Gastroesophageal sphincter (tissue), 3 donors: ENCODE results near the gene MCM9.

Experiments
- EP300 ChIP-seq: sonication (generic); formaldehyde crosslinking; IDR thresholded peaks from one replicate; pipeline ENCODE4 v1.6.1; 2017; ENCODE audit warnings: antibody characterized with exemption, mild to moderate bottlenecking
- POLR2A ChIP-seq, 2 donors: fragments of 450-650 bp; IDR thresholded peaks; one replicate each; pipeline ENCODE4 v1.6.1; 2017; ENCODE audit warnings: antibody characterized with exemption in 2 of 2, mild to moderate bottlenecking in 2 of 2, moderate library complexity in 1 of 2
- POLR2AphosphoS5 ChIP-seq: sonication (generic); formaldehyde crosslinking; IDR thresholded peaks from one replicate; pipeline ENCODE4 v1.6.1; 2017; ENCODE audit warnings: antibody characterized with exemption
- TF ChIP-seq, protein P1 (sequence below), 4 experiments: fragments of 200-600 bp in 2 of 4; fragments of 450-650 bp in 2 of 4; sonication (generic) in 1 of 4; IDR thresholded peaks; one replicate each; pipeline ENCODE4 v1.5.1; 2017 to 2019; ENCODE audit warnings: antibody characterized with exemption in 4 of 4, mild to moderate bottlenecking in 2 of 4, moderate library complexity in 2 of 4

DNA sequence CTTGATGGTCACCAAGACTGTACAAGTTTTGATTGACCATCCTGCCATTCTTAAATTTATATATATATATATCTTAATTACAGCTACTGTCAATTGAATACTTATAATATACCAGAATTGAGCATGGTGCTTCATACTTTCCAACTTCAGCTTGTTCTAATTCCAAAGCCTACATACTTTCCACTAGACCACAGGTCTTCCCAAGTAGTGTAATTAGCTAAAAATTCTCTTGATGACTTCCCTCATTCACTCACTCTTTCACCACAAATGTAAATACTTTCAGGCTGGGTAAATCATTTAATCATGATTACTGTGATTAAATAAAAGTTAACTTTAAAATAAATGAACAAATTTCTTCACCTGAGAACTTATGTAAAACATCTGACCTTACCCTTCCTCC lies 37.6 kb downstream of the MCM9 start:
- TF ChIP-seq POLR2A (IDR thresholded peaks at IDR 0.05) (no peak), EP300 (no peak), POLR2AphosphoS5 (no peak)
- TF ChIP-seq, protein P1, sequence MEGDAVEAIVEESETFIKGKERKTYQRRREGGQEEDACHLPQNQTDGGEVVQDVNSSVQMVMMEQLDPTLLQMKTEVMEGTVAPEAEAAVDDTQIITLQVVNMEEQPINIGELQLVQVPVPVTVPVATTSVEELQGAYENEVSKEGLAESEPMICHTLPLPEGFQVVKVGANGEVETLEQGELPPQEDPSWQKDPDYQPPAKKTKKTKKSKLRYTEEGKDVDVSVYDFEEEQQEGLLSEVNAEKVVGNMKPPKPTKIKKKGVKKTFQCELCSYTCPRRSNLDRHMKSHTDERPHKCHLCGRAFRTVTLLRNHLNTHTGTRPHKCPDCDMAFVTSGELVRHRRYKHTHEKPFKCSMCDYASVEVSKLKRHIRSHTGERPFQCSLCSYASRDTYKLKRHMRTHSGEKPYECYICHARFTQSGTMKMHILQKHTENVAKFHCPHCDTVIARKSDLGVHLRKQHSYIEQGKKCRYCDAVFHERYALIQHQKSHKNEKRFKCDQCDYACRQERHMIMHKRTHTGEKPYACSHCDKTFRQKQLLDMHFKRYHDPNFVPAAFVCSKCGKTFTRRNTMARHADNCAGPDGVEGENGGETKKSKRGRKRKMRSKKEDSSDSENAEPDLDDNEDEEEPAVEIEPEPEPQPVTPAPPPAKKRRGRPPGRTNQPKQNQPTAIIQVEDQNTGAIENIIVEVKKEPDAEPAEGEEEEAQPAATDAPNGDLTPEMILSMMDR (IDR thresholded peaks at IDR 0.05): no peak
